A549 treated with GW870086 at 1 μM for 4 hours (cell line): Measurements from ENCODE around the gene BOK. TPM values are rescaled to one million over a fixed set of nuclear protein-coding genes. Genes with fewer than 3 reads are reported as not detected.

ENCODE experiments used
- total RNA-seq: library from RNA; stranded (reverse); fragments of 200-300 nt; extraction: Qiagen RNA extraction; gene quantifications from 5 replicates; pipeline ENCODE4 v1.2.3, GENCODE V29; 2022; ENCODE audit warnings: low read depth

The BOK gene, protein sequence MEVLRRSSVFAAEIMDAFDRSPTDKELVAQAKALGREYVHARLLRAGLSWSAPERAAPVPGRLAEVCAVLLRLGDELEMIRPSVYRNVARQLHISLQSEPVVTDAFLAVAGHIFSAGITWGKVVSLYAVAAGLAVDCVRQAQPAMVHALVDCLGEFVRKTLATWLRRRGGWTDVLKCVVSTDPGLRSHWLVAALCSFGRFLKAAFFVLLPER
- 23.4 to 34.1 TPM (median 33.3 TPM) in 5 replicates for total RNA-seq

DNA sequence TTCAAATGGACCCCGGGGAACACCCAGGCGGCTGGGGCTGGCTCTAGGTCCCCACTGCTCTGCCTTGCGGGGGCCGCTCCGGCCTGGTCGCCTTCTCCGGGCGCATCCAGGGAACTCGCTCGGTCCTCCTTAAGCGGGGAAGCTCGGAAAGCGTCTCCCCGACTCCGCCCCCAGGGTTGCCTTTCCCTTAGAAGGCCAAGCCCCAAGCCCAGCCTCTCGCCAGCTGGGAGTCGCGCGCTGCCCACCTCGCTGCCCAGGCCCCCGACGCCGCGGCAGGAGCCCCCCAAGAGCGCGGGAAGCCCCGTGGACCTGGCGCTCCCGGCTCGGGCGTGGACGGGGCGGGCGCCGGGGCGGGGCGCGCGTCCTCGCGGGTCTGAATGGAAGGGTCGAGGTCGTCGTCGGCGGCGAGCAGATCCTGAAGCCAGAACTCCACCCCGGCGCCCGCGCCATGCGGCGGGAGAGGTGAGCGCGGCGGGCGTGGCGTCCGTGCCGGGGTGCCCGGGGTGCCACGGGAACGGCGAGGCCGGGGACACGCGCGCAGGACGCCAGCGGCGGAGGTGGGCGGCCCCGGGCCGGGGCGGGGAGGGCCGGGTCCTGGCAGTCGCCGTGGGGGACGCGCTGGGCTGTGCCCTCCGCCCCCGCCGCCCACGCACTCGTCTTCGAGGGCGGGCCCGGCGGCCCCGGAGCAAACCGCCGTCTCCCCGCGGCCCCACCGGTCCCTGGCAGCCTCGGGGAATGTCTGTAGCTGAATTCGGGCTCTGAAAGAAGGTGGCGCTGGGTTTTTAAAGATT lies at the start of gene BOK:
Gene BOK, plus strand, starts transcription at position 214 of the 791 bp plus-strand sequence. CDS start 739 bp downstream, outside the sequence.

Other genes with a start within 250 kb of the BOK start
- gene HDLBP, start 243.1 kb upstream of the BOK start, total RNA-seq = 249 to 279 TPM (median 268 TPM) in 5 replicates
- gene SEPTIN2, start 242.8 kb upstream of the BOK start, total RNA-seq = 220 to 280 TPM (median 269 TPM) in 5 replicates
- 20.7 to 33.5 TPM (median 30.9 TPM) in 5 replicates for gene FARP2, start 202.5 kb upstream of the BOK start, total RNA-seq
- 98.8 to 111 TPM (median 105 TPM) in 5 replicates for gene STK25, start 50.2 kb upstream of the BOK start, total RNA-seq
- 59.5 to 87.8 TPM (median 76.1 TPM) in 5 replicates for gene THAP4, start 78.4 kb downstream of the BOK start, total RNA-seq
- 41.6 to 64.8 TPM (median 50.7 TPM) in 5 replicates for gene ATG4B, start 78.9 kb downstream of the BOK start, total RNA-seq
- 126 to 157 TPM (median 137 TPM) in 5 replicates for gene DTYMK, start 128.1 kb downstream of the BOK start, total RNA-seq
- 19.5 to 25.6 TPM (median 21.7 TPM) in 5 replicates for gene ING5, start 143.3 kb downstream of the BOK start, total RNA-seq
- gene D2HGDH, start 175.9 kb downstream of the BOK start, total RNA-seq = 6.6 to 9.2 TPM (median 8.7 TPM) in 5 replicates
- gene GAL3ST2, start 218.1 kb downstream of the BOK start, total RNA-seq = 0.10 to 0.34 TPM (median 0.13 TPM) in 5 replicates